Germinal center (tissue), 1 donor: Measurements from ENCODE around the gene MAPRE3.

Source experiments
- DNase-seq: peaks from one replicate; pipeline ENCODE4 v3.0.0; 2012; ENCODE audit warnings: mixed read lengths, low spot score

The MAPRE3 gene

DNA sequence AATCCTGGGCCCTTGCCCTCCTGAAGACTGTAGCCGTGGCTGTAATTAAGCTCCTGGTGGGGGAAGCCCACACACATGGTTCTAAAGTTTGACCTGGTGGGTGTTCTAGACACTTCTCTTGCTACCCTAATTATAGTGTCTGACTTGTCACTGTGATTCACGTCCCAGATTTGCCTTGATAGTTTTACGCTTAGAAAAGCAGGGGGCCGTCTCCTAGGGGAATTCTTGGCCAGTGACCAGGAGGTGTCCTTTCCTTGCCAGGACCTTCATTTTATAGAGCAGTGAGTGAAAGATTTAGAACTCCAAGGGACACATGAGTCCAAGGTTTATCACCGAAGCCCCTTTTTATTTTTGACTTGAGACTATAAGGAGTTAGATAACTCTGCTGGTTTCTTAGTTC is 71.3 kb downstream of the MAPRE3 start:
- peak; percentile 43 for DNase-seq

DNA sequence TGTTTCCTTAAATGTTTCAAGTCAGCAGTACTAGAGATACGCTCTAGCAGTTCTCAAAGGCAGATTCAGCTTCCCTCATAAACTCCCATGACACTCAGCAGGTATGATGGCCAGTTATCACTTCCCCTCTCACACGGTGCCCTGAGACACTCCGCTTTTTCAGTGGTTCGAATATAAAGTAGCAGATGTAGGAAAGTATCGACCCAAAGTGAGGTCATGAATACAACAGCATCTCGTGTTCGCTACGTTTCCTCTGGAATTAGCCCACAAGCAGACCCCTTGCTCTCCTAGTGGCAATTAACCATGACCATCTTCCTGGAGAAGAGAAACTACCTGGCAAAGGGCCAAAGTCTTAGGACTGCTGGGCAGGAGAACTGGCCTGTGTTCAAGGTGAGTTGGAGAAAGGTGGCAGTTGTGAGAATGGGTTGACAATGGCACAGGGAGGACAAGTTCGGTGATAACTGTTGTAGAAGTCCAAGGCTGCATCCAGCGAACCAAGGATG is 71.8 kb downstream of the MAPRE3 start:
- peak; percentile 82 for DNase-seq

DNA sequence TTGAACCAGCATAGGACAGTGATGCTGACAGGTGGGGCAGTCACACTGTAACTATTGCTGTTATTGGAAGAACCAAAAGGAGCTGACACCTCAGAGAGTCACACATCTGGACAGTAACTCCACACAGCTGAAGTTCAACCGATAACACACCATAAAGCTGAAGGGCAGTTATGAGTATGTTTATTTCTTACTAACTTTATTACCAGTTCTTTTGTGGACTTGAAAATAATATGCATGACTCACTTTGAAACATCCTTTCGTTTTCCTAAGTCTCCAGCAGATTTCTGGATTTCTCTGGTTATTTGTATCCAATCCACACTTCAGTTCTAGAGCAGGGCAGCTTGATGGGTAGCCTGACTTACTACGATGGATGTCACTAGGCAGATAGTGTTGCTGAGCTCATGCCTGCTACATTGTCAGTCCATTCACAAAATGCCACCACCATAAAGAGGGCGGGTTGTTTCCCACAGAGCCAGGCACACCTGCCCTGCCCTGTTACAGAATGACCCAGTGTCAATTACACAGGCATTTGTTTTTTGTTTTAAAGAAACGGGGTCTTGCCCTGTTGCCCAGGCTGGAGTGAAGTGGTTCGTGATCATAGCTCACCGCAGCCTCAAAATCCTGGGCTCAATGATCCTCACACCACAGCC is 72.7 kb downstream of the MAPRE3 start:
- no peak for DNase-seq

DNA sequence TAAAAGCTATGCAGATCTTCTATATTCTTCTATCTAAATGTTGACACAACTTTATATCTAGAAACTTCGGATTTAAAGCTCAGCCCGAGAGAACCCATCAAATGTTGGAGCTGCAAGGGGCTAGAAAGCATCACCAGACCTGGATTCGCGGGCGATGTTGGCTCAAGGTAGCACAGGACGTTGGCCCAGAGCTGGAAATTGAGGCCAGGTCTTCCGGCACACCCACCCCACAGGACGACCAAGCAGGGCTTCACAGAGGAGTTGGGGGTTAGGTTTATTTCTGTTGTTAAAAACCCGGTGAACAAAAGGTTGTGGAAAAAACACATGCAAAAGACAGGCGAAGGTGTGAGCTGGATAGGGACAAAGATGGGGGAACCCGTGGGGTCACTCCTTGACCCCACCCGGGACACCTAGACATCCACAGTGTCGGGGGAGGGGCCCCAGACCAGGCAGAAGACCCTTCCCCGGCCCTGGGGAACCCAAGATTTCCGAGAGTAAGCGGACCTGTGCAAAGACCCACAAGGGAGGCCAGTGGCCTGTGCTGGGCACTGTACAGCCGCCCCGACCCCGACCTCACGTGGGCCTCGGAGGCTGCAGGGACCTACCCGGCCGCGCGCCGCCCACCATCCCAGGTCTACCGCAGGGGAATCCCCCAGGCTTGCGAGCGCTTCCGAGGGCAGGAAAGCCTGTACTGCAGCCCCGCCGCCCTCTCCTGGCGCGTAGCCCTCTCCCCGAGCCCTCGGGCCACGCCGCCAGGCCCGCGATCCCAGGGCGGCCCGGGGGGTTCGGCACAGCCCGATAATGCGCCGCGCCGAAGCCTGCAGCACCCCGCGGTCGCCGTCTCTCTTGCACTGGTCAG is 79.2 kb downstream of the MAPRE3 start:
- DNase-seq: peak; percentile 76

DNA sequence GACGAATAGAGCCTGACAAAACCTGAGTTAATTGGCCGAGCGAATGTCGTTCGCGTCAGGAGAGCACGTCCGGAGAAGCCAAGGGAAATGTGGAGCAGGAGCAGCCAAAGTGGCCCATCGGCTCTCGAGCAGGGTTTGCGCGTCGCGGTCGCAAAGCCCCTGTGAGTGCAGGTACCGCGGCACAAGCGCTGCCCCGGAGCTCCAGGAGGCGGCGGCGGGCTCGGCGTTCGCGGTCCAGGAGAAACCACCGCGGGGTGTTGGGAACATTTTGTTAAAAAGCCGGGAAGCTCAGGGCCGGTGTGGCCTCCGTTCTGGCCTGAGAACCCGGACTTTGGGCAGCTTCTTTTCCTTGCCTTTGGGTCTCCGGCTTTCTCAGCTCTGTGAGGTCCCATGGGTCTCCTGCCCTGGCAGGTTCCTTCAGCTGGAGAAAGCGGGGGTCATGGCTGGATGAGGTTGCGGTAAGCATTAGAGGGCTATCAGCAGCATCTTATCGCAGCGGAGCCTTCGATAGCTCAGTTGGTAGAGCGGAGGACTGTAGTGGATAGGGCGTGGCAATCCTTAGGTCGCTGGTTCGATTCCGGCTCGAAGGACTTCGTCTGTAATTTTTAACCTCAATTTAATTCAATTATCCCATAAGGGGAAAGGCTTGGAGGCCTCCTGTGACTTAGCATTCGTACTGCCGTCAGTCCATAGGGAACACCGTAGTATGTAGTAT is 80.0 kb downstream of the MAPRE3 start:
- peak; percentile 82 for DNase-seq

DNA sequence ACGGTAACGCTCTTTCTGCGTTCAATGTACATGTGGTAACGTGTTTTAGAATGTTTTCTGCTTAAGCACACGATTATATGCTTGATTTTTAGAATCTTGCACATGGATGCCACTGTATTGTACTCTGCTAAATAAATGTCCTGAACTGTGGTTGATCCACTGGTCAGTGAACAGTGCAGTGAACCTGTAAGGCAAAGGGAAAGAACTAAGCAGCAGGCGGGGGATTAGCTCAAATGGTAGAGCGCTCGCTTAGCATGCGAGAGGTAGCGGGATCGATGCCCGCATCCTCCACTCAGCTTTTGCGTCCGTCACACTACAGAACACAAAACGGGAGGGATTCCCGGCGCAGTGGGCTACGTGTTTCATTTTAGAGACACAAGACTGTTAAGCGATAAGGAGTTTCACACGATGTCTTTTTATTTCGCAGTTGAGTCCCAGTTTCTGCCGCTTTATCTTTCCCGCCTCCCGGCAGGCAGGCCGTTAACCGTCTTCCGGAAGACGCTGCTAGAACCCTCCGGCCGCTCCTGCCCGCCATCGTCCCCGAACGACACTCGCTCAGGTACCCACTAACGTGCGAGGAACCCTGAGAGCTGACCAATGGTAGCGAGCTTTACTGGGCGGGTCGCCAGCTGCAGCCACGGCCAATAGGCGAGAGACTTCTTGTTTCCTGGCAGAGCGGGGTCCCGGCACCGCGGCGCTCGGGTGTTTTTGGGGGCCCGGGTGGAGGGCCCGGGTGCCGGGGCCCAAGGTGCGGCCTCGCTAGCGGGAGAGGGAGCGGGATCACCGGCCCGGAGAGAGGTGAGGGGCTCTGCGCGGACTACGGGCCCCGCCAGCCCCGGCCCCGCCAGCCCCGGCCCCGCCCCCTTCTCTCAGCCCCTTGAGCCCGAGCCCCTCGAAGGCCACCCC is 80.8 kb downstream of the MAPRE3 start, which contains the start of gene AGBL5:
Gene AGBL5, plus strand, starts transcription at position 673 of the 906 bp plus-strand sequence. CDS start 1,291 bp downstream, outside the sequence.
- peak; percentile 100 for DNase-seq

DNA sequence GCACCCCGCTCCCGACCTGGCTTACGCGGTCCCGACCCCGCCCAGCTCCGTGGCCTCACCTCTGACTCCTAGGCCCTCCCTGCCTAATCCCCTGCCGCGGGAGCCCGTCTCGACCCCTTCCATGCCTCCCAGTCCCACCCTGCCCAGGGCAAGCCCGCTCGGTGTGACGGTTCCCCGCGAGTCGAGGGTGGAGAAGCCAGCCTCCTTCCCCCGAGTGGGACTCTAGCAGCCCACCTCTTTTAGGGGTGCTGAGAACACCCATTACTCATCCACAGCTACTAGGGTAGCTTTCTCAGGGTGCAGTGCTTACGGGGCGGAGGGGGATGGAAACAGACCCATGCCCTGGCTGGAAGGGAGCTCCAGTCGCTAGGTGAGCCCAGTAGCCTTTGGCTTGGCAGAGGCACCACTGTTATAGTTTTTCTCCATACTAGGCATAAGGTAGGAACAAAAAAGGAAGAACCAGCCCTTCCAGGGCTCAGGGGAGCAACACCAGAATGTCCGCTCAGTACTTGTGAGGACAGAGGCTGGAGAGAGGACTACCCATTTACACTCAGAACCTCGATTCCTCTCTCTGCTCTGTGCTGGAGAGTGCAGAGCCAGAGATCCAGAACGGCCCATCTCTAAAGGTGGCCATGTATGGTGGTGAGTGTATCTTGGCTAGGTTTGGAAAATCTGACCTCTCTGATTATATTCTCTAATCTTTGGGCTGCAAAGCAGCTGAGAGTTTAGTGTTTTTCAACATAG is 81.6 kb downstream of the MAPRE3 start:
- no peak for DNase-seq

DNA sequence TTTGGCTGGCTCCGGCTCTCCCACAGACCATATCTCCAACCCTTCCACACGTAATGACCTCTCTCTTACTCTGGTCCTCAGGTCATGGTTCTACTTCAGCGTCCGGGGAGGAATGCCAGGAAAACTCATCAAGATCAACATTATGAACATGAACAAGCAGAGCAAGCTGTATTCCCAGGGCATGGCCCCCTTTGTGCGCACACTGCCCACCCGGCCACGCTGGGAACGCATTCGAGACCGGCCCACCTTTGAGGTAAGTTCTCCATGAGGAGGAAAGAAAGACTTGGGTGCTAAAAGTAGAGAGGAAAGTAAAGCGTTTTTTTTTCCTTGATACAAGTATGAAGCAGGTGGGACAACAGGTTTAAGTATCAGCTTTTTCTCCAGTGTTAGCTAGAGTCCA is 82.9 kb downstream of the MAPRE3 start:
- DNase-seq: no peak

DNA sequence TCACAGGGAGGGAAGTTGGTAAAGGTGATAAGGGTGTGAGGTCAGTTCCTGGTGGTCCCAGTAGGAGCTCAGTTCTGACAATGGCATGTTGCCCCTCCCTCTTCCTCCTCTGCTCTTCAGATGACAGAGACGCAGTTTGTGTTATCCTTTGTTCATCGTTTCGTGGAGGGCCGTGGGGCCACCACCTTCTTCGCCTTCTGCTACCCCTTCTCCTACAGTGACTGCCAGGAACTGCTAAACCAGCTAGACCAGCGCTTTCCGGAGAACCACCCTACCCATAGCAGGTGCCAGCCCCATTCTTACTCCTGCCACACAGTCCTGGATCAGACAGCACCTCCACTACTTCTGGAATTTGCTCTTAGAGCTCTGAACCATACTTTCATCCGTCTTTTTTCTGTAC is 83.3 kb downstream of the MAPRE3 start:
- DNase-seq: no peak

DNA sequence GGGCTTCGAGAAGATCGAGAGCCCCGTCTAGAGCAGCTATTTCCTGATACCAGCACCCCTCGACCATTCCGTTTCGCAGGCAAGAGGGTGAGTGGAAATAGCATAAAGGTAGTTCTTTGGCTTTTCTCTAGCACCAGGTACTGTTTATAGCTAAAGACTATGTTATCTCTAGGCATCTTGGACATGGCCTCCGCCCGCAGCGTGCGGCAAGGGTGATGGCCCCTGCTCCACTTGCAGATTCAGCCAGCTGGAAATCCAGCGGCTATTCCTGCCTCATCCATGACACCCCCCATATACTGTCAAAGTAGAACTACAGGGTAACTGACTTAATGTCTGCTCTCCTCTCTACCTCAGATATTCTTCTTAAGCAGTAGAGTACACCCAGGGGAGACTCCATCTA is 84.3 kb downstream of the MAPRE3 start:
- DNase-seq: no peak

DNA sequence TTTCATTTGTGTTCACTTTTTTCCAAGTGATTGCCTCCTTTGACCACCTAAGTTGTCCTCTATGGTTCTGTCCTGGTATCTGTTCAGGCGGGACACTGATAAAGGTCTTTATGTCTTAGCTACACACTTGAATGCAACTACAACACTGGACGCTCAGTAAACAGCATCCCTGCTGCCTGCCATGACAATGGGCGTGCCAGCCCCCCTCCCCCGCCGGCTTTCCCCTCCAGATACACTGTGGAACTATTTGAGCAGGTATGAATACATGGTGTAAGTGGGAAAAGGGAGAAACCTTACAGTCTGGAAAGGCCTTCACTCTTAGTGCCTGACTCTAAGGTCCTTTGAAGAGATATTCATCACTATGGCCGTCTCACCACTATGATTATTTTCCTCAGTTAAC is 86.7 kb downstream of the MAPRE3 start:
- DNase-seq: no peak

DNA sequence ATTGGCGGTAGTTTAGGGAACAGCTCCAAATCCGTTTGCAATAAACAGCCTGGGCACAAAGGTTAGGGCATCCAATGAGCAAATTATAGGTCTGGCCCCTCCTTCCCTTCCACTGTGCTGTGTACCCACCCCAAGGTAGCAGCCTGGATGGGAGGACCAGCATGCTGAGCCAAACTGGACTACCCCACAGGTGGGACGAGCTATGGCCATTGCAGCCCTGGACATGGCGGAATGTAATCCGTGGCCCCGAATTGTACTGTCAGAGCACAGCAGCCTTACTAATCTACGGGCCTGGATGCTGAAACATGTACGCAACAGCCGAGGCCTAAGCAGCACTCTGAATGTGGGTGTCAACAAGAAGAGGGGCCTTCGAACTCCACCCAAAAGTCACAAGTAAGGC is 87.8 kb downstream of the MAPRE3 start:
- DNase-seq: no peak

DNA sequence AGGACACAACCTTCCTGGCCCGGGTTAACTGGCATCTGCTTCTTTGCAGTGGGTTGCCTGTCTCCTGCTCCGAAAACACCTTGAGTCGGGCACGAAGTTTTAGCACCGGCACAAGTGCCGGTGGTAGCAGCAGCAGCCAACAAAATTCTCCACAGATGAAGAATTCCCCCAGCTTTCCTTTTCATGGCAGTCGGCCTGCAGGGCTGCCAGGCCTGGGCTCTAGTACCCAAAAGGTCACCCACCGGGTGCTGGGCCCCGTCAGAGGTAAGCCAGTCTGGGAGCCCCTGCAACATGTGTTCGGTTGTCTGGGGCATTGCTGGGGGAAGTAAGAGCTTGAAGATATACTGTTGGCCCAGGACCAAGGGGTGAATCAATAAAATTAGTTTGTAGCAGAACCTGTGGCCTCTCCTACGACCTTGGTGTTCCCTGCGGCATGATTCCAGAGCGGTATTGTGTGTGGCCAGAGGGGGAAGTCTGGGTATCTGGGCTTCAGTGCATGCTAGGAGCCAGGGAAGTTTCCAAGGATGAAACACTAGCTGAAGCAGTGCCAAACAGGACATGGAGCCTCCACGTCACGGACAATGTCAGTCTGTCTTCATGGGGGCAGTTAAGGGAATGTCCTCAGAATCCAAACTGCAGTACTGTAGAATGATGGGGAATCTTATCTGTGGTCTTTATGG is 88.8 kb downstream of the MAPRE3 start:
- DNase-seq: no peak

DNA sequence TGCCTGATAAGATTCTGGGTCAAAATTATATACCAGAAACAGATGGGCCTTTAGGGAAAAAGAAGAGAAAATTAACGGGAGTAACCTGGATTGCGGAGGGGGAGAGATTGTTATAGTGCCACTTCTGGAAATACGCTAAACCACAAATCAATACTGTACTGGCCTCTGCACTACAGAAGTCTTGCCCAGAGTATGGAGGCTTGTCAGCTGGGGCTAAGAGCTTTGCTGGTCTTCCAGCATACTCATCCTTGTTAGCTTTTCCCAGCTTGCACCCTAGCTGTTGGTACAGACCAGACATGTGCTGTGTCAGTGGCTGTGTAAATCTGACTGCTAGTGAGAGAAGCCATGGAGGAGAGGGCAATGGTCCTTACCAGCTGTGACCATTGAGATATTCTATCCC is 89.9 kb downstream of the MAPRE3 start:
- DNase-seq: no peak

DNA sequence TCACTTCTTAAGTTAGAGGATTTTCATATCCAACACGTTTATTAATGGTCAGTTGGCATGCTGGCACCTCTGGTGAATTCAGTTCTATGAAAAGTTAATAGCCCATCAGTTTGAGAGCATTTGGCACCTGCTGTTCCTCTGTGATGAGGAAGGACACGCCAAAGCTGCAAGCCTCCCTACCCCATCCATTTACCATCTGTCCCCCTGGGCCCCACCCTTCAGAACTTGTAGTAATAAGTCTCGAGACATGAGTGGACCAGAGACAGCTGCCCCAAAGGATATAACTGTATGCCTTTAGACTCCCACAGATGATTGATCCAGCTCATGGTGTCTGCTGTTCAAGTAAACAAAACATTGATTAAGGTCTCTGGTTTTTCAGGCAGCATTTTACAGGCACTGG is 94.7 kb downstream of the MAPRE3 start:
- no peak for DNase-seq

DNA sequence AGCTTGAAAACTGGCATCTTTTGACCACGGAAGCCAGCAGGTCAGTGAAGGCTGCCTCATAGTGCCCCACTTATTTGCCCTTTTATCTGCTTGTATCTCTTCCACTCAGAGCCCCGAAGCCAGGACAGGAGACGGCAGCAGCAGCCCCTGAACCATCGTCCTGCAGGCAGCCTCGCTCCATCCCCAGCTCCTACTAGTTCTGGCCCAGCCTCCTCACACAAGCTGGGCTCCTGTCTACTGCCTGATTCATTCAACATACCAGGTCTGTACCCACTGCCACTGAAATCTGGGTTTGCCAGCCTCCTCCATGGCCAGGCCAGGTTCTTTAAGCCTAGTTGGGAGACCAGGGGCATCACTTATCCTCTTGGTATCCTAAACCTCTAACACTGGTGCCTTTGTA is 96.9 kb downstream of the MAPRE3 start:
- no peak for DNase-seq

DNA sequence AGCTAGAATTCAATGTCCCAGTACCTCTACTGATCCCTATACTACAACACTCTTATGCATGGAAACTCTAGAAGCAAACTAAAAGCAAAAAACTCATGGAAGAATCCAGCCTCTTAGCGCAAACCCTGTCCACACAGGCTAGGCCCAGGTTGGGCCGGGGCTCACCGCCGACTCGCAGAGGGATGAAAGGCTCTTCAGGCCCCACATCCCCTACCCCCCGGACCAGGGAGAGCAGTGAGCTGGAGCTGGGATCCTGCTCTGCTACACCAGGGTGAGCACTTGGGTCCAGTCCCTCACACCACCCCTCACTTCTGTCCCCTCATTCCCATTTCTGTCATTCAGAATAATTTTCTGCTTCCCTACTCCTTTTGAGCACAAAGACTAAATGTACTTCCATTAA is 99.0 kb downstream of the MAPRE3 start:
- no peak for DNase-seq

DNA sequence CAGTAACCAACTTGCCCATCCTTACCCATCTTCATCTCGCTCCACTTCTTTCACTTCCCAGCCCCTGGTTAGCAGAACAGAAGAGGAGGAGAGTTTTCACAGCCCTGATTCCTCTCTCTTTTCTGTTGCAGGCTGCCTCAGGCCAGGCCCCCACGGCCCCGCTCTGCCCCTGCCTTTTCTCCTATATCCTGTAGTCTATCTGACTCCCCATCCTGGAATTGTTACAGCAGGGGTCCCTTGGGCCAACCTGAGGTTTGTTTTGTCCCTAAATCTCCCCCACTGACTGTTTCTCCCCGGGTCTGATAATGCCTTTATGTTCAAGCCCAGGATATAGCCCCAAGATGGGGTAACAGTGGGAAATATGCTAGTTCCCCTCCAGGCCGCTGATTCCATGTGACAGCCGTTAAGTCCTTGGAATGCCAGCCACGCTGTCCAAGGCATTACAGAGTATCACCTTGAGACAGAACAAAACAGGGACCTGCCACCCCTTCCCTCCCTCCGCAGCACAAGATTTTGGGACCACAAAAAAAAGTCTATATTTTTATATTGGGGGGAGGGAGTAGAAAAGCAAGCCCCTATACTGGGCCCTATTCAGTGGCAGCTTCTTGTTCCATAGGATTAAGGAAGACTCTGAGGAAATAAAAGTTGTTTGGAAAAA is 99.7 kb downstream of the MAPRE3 start:
- no peak for DNase-seq

DNA sequence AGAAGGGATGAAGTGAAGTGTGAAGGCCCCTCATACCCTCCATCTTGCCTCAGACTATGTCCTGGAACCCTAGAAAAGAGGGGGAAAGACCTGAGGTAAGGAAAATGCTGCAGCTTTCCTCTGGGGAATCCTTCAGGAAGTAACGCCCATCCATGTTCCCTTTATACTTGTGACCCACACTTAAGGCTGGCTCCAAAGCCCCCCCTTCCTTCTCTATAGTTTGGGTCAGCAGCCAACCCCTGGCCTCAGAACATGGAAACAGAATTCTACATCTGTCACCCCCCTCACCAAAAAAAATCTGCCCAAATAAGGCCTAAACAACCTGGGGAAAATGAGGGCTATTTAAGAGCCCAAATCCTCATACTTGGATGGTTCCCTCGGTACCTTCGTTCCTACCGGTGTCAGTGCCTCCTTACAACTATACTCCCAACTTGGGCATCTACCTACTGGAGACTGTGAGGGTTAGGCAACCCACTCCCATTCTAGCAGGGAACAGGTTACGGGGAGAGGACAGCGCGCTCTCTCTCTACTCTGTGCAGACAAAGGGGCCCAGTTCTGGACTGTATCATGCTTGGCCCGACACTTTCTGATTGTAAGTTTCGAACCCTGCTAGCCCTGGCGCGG is 100.3 kb downstream of the MAPRE3 start:
- no peak for DNase-seq
